Neural progenitor cell (in vitro differentiated cells): ENCODE data around the gene MT1A. TPM values are rescaled to one million over a fixed set of nuclear protein-coding genes. Genes with fewer than 3 reads are reported as not detected.
"Not testable (repeated sequence)": the region's sequence is repeated elsewhere in the genome, so short reads cannot be mapped to it uniquely, and the experiment has no call there.

Source experiments
- DNase-seq: peaks from one replicate; pipeline ENCODE4 v3.0.0-alpha.2; 2016; ENCODE audit warnings: low spot score
- H2AFZ ChIP-seq: fragments of 200-600 bp; sonication (generic); replicated peaks from 2 replicates; pipeline ENCODE4 v1.6.1; 2016; ENCODE audit warnings: antibody characterized with exemption
- H3F3A ChIP-seq: fragments of 200-600 bp; sonication (generic); 2 replicates; pipeline ENCODE4 v1.6.1; 2016; ENCODE audit warnings: antibody characterized with exemption, low read depth
- H3K27ac ChIP-seq: fragments of 200-600 bp; sonication (generic); 2 replicates; pipeline ENCODE4 v1.5.1; 2016; ENCODE audit warnings: mild to moderate bottlenecking
- H3K27me3 ChIP-seq: fragments of 200-600 bp; sonication (generic); 2 replicates; pipeline ENCODE4 v1.6.1; 2016; ENCODE audit warnings: mild to moderate bottlenecking, moderate library complexity
- H3K36me3 ChIP-seq: fragments of 200-600 bp; sonication (generic); 2 replicates; pipeline ENCODE4 v1.5.1; 2016
- H3K4me1 ChIP-seq: fragments of 200-600 bp; sonication (generic); 2 replicates; pipeline ENCODE4 v1.6.1; 2016; ENCODE audit warnings: mixed run types
- H3K4me2 ChIP-seq: fragments of 200-600 bp; sonication (generic); 2 replicates; pipeline ENCODE4 v1.6.1; 2016
- H3K4me3 ChIP-seq: fragments of 200-600 bp; sonication (generic); 2 replicates; pipeline ENCODE4 v1.5.1; 2016
- H3K79me2 ChIP-seq: fragments of 200-600 bp; sonication (generic); 2 replicates; pipeline ENCODE4 v1.6.1; 2016; ENCODE audit warnings: low read depth
- H3K9ac ChIP-seq: fragments of 200-600 bp; sonication (generic); 2 replicates; pipeline ENCODE4 v1.6.1; 2016
- H3K9me3 ChIP-seq: fragments of 200-600 bp; sonication (generic); 2 replicates; pipeline ENCODE4 v1.5.1; 2016; ENCODE audit warnings: low read depth
- H4K20me1 ChIP-seq: fragments of 200-600 bp; sonication (generic); 2 replicates; pipeline ENCODE4 v1.6.1; 2016; ENCODE audit warnings: low read depth
- H3K27ac Mint-ChIP-seq: 3 replicates; pipeline ENCODE4 v1.8.0; 2021; ENCODE audit warnings: mixed read lengths
- H3K27me3 Mint-ChIP-seq: 2 replicates; pipeline ENCODE4 v1.8.0; 2022; ENCODE audit warnings: low read depth, mild to moderate bottlenecking, inconsistent platforms, moderate library complexity, mixed read lengths; ENCODE audit not compliant: insufficient read depth
- H3K36me3 Mint-ChIP-seq: 3 replicates; pipeline ENCODE4 v1.8.0; 2021; ENCODE audit warnings: mixed read lengths
- H3K4me1 Mint-ChIP-seq: 3 replicates; pipeline ENCODE4 v1.8.0; 2021; ENCODE audit warnings: mixed read lengths
- H3K4me3 Mint-ChIP-seq: 3 replicates; pipeline ENCODE4 v1.8.0; 2021; ENCODE audit warnings: mild to moderate bottlenecking, moderate library complexity, mixed read lengths
- H3K9me3 Mint-ChIP-seq: 3 replicates; pipeline ENCODE4 v1.8.0; 2020; ENCODE audit warnings: mixed read lengths
- EZH2 ChIP-seq: fragments of 200-600 bp; sonication (generic); IDR thresholded peaks from 2 replicates; pipeline ENCODE4 v1.6.1; 2017; ENCODE audit warnings: antibody characterized with exemption, mild to moderate bottlenecking, moderate library complexity
- EZH2phosphoT487 ChIP-seq: fragments of 200-600 bp; sonication (generic); IDR thresholded peaks from 2 replicates; pipeline ENCODE4 v1.6.1; 2017; ENCODE audit warnings: antibody characterized with exemption
- total RNA-seq: library from RNA; depleted of rRNA; stranded (reverse); fragments of >200 nt; gene quantifications from 2 replicates; pipeline ENCODE4 v1.2.3, GENCODE V29; 2015; ENCODE audit warnings: low replicate concordance
- TF ChIP-seq, protein P1 (sequence below): fragments of 200-600 bp; sonication (generic); IDR thresholded peaks from 2 replicates; pipeline ENCODE4 v1.5.1; 2017; ENCODE audit warnings: antibody characterized with exemption, mild to moderate bottlenecking

The MT1A gene
- total RNA-seq, 1 donor from 2014 or later = not detected

DNA sequence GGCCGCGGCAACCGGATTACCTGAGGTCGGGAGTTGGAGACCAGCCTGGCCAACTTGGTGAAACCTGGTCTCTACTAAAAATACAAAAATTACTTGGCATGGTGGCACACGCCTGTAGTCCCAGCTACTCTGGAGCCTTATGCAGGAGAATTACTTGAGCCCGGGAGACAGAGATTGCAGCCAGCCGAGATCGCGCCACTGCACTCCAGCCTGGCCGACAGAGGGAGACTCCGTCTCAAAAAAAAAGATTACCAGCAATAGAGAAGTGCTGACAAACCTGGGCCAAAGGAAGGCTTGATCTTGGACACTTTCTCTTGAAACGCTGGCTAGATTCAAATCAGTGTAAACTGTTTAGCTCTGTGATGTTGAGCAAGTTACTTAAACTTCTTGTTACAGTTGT, 35.5 kb downstream of the MT1A start:
- Histone ChIP-seq H3K79me2 (no peaks in the 10 kb centered on the region), H3K27me3 (peaks cover 100% of the 10 kb centered on the region), H3K9me3 (no peaks in the 10 kb centered on the region), H3K9ac (no peak overlapping the region), H4K20me1 (peaks cover 11% of the 10 kb centered on the region), H3K4me1 (peaks cover 3% of the 10 kb centered on the region), H3K4me2 (no peak overlapping the region), H3K4me3 (no peak overlapping the region), H3K27ac (no peak overlapping the region), H3F3A (peaks cover 13% of the 10 kb centered on the region), H2AFZ (no peak overlapping the region), H3K36me3 (no peaks in the 10 kb centered on the region)
- peaks cover 61% of the 10 kb centered on the region for H3K27me3 Mint-ChIP-seq
- H3K4me3 Mint-ChIP-seq = no peak overlapping the region
- no peaks in the 10 kb centered on the region for H3K9me3 Mint-ChIP-seq
- DNase-seq = peak; percentile 52
- no peaks in the 10 kb centered on the region for H3K4me1 Mint-ChIP-seq
- H3K36me3 Mint-ChIP-seq = no peaks in the 10 kb centered on the region
- TF ChIP-seq, protein P1, sequence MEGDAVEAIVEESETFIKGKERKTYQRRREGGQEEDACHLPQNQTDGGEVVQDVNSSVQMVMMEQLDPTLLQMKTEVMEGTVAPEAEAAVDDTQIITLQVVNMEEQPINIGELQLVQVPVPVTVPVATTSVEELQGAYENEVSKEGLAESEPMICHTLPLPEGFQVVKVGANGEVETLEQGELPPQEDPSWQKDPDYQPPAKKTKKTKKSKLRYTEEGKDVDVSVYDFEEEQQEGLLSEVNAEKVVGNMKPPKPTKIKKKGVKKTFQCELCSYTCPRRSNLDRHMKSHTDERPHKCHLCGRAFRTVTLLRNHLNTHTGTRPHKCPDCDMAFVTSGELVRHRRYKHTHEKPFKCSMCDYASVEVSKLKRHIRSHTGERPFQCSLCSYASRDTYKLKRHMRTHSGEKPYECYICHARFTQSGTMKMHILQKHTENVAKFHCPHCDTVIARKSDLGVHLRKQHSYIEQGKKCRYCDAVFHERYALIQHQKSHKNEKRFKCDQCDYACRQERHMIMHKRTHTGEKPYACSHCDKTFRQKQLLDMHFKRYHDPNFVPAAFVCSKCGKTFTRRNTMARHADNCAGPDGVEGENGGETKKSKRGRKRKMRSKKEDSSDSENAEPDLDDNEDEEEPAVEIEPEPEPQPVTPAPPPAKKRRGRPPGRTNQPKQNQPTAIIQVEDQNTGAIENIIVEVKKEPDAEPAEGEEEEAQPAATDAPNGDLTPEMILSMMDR = peak; percentile 70
- no peak for TF ChIP-seq EZH2
- H3K27ac Mint-ChIP-seq = no peak overlapping the region

DNA sequence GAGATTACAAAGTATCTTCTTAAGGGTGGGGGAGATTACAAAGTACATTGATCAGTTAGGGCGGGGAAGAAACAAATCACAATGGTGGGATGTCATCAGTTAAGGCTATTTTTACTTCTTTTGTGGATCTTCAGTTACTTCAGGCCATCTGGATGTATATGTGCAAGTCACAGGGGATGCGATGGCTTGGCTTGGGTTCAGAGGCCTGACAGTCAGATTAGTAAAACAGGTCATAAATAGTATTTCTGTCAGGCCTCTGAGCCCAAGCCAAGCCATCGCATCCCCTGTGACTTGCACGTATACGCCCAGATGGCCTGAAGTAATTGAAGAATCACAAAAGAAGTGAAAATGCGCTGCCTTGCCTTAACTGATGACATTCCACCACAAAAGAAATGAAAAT, 36.1 kb downstream of the MT1A start:
- H3K27me3 ChIP-seq = peaks cover 100% of the 10 kb centered on the region
- H3K27ac Mint-ChIP-seq, H3K9me3 ChIP-seq, H3K4me3 Mint-ChIP-seq, H3K27ac ChIP-seq, H3K4me2 ChIP-seq, H3K79me2 ChIP-seq, DNase-seq, H4K20me1 ChIP-seq, H3K4me1 Mint-ChIP-seq, H2AFZ ChIP-seq, H3K4me3 ChIP-seq, H3K9ac ChIP-seq, H3K36me3 Mint-ChIP-seq, H3K4me1 ChIP-seq, H3K36me3 ChIP-seq, H3K9me3 Mint-ChIP-seq: not testable (repeated sequence)
- H3K27me3 Mint-ChIP-seq = peaks cover 58% of the 10 kb centered on the region
- peaks cover 13% of the 10 kb centered on the region for H3F3A ChIP-seq

DNA sequence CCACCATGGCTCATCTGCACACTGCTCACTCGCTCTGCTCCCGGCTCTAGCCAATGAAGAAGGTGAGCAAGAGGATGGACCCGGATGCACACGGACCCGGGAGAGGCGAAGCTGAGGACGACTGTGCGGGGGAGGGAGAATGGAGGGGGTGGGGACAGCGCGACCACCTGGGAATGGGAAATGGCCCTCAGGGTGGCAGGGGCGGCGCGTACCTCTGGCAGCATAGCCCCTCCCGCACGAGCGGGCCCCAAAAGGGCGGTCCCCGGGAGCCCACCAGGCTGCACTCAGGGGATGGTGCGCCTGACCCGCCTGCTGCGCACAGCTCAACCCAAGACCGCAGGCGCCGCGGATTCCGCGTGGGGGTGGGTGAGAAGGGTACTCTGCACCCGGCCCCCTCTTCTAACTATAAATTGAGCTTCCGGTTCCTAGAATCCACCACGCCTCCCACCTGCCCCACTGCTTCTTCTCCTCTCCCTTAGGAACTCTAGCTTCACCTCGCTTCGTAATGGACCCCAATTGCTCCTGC, 37.3 kb downstream of the MT1A start:
- no peaks in the 10 kb centered on the region for H3K4me1 ChIP-seq
- peak overlapping the region; percentile 45 for H3K4me3 ChIP-seq
- no peaks in the 10 kb centered on the region for H3K36me3 ChIP-seq
- no peak for DNase-seq
- no peaks in the 10 kb centered on the region for H3K9me3 ChIP-seq
- no peak overlapping the region for H2AFZ ChIP-seq
- Mint-ChIP-seq H3K4me3 (peak overlapping the region; percentile 59), H3K9me3 (no peaks in the 10 kb centered on the region), H3K36me3 (no peaks in the 10 kb centered on the region), H3K27ac (no peak overlapping the region), H3K27me3 (peaks cover 49% of the 10 kb centered on the region), H3K4me1 (peaks cover 3% of the 10 kb centered on the region)
- no peak overlapping the region for H3K27ac ChIP-seq
- H3K79me2 ChIP-seq = no peaks in the 10 kb centered on the region
- H3F3A ChIP-seq = peaks cover 15% of the 10 kb centered on the region
- H3K9ac ChIP-seq = no peak overlapping the region
- peak overlapping the region; percentile 73 for H3K4me2 ChIP-seq
- TF ChIP-seq EZH2phosphoT487 (no peak), EZH2 (peak; percentile 59)
- H3K27me3 ChIP-seq = peaks cover 99% of the 10 kb centered on the region
- no peaks in the 10 kb centered on the region for H4K20me1 ChIP-seq

DNA sequence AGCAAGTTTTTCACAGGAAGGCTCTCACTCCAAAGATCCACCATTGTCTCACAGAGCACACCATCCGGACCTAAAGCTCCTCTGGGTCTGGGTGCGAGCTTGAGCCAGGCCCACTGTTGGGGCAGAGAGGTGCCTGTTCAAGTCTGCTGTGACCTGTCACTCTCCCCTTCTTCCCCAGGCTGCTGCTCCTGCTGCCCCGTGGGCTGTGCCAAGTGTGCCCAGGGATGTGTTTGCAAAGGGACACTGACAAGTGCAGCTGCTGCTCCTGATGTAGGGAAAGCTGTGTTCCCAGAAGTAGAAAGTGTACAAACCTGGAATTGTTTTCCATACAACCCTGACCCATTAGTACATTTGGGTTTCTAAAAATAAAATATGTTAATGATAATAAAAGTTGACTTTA, 39.0 kb downstream of the MT1A start:
- Histone ChIP-seq H3K36me3 (no peaks in the 10 kb centered on the region), H3K9me3 (no peaks in the 10 kb centered on the region), H2AFZ (no peak overlapping the region), H3K9ac (no peak overlapping the region), H3F3A (peaks cover 18% of the 10 kb centered on the region), H3K4me1 (peaks cover 2% of the 10 kb centered on the region), H3K27me3 (peaks cover 99% of the 10 kb centered on the region), H3K4me3 (no peak overlapping the region), H3K27ac (no peak overlapping the region), H4K20me1 (no peaks in the 10 kb centered on the region), H3K79me2 (no peaks in the 10 kb centered on the region), H3K4me2 (no peak overlapping the region)
- H3K27ac Mint-ChIP-seq = no peak overlapping the region
- no peak for DNase-seq
- H3K27me3 Mint-ChIP-seq = peaks cover 38% of the 10 kb centered on the region
- H3K4me1 Mint-ChIP-seq = peaks cover 18% of the 10 kb centered on the region
- H3K36me3 Mint-ChIP-seq = no peaks in the 10 kb centered on the region
- no peak overlapping the region for H3K4me3 Mint-ChIP-seq
- H3K9me3 Mint-ChIP-seq = no peaks in the 10 kb centered on the region
- no peak for TF ChIP-seq EZH2
- no peak for TF ChIP-seq EZH2phosphoT487
- TF ChIP-seq, protein P1 = no peak
